Chondrocyte (in vitro differentiated cells): Measurements from ENCODE around the gene CDH16. TPM values are rescaled to one million over a fixed set of nuclear protein-coding genes. Genes with fewer than 3 reads are reported as not detected.

Experiments
- DNase-seq: peaks from one replicate; pipeline ENCODE4 v3.0.0; 2021; ENCODE audit warnings: mixed read lengths, low spot score
- H3K27ac Mint-ChIP-seq: one replicate; pipeline ENCODE4 v1.8.0; 2021; ENCODE audit warnings: mild to moderate bottlenecking, moderate library complexity, mixed read lengths; ENCODE audit not compliant: unreplicated experiment
- H3K27me3 Mint-ChIP-seq: 2 replicates; pipeline ENCODE4 v1.8.0; 2021; ENCODE audit warnings: low read depth, mixed read lengths
- H3K36me3 Mint-ChIP-seq: 2 replicates; pipeline ENCODE4 v1.8.0; 2021; ENCODE audit warnings: low read depth, mixed read lengths
- H3K4me1 Mint-ChIP-seq: 2 replicates; pipeline ENCODE4 v1.8.0; 2021; ENCODE audit warnings: low read depth, mild to moderate bottlenecking, mixed read lengths
- H3K4me3 Mint-ChIP-seq: one replicate; pipeline ENCODE4 v1.8.0; 2021; ENCODE audit warnings: mild to moderate bottlenecking, moderate library complexity, mixed read lengths; ENCODE audit not compliant: unreplicated experiment
- H3K9me3 Mint-ChIP-seq: 2 replicates; pipeline ENCODE4 v1.8.0; 2021; ENCODE audit warnings: low read depth, mixed read lengths
- total RNA-seq: library from RNA; stranded (reverse); gene quantifications from 3 replicates; pipeline ENCODE4 v1.2.1, GENCODE V29; 2021
- TF ChIP-seq, protein P1 (sequence below): fragments of 200-600 bp; sonication (generic); IDR thresholded peaks from 2 replicates; pipeline ENCODE4 v1.5.0; 2021; ENCODE audit warnings: antibody characterized with exemption, mild to moderate bottlenecking, moderate library complexity

CDH16 gene
- total RNA-seq, 1 donor from 2014 or later, result not detected

DNA sequence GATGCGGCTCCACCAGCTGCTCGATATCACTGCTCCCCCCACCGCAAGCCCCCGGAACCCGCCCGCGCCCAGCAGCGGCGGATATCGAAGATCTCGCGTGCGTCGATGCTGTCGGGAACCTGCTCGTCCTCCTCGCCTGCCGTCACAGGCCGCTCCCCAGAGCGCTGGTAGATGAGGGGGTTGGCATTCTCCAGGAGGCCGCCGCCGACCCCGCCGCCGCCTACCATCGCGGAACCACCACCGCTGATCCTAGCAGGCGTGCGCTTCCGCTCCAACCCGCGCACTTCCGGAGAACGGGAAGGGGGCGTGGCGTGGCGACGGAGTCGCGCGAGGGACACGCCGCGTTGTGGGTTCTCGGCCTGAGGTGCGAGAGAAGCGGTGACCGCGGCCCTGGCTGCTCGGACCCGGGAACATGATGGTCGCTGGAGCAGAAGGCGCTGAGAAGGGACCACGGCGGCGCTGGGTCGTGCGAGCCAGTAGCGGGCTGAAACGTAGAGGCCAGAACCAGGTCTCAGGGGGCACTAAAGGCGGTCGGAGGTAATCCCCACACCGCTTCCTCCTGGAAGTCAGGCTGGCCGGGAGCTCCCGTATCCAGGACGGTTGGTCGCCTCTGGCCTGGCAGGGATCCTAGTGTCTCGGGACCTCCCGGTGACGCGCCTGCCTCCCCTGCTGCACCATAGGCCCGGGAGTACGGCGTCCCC is 15.6 kb upstream of the CDH16 start, which contains the start of gene CIAO2B:
CIAO2B (minus strand) TSS at position 265 of the 701 bp plus-strand sequence; CDS start at position 227, 38 bp downstream.
- Mint-ChIP-seq H3K36me3 (peaks cover 2% of the 10 kb centered on the region), H3K4me1 (peaks cover 40% of the 10 kb centered on the region), H3K9me3 (no peaks in the 10 kb centered on the region), H3K4me3 (peak within 1 kb of the TSS; percentile 95), H3K27me3 (no peaks in the 10 kb centered on the region), H3K27ac (peak within 1 kb of the TSS; percentile 88)
- DNase-seq, result no peak
- TF ChIP-seq, protein P1, sequence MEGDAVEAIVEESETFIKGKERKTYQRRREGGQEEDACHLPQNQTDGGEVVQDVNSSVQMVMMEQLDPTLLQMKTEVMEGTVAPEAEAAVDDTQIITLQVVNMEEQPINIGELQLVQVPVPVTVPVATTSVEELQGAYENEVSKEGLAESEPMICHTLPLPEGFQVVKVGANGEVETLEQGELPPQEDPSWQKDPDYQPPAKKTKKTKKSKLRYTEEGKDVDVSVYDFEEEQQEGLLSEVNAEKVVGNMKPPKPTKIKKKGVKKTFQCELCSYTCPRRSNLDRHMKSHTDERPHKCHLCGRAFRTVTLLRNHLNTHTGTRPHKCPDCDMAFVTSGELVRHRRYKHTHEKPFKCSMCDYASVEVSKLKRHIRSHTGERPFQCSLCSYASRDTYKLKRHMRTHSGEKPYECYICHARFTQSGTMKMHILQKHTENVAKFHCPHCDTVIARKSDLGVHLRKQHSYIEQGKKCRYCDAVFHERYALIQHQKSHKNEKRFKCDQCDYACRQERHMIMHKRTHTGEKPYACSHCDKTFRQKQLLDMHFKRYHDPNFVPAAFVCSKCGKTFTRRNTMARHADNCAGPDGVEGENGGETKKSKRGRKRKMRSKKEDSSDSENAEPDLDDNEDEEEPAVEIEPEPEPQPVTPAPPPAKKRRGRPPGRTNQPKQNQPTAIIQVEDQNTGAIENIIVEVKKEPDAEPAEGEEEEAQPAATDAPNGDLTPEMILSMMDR, result peak; percentile 5

GRCh38 chr16:66933776-66934137 is 15.1 kb upstream of the CDH16 start:
- Mint-ChIP-seq H3K27ac (peak overlapping the region; percentile 88), H3K4me1 (peaks cover 40% of the 10 kb centered on the region), H3K36me3 (peaks cover 2% of the 10 kb centered on the region), H3K9me3 (no peaks in the 10 kb centered on the region), H3K4me3 (peak overlapping the region; percentile 95), H3K27me3 (no peaks in the 10 kb centered on the region)
- no peak for DNase-seq
- TF ChIP-seq, protein P1, result no peak

- Mint-ChIP-seq H3K4me3 (no peak overlapping the region), H3K36me3 (peaks cover 2% of the 10 kb centered on the region), H3K27me3 (no peaks in the 10 kb centered on the region), H3K27ac (no peak overlapping the region), H3K4me1 (peaks cover 53% of the 10 kb centered on the region), H3K9me3 (no peaks in the 10 kb centered on the region)
- TF ChIP-seq, protein P1, result no peak
- no peak for DNase-seq
These were observed 13.4 kb upstream of the CDH16 start for GRCh38 chr16:66932076-66932475.

GRCh38 chr16:66931665-66932064 is 13.0 kb upstream of the CDH16 start:
- no peak for DNase-seq
- H3K36me3 Mint-ChIP-seq, result peaks cover 2% of the 10 kb centered on the region
- H3K4me1 Mint-ChIP-seq, result peaks cover 56% of the 10 kb centered on the region
- no peaks in the 10 kb centered on the region for H3K9me3 Mint-ChIP-seq
- no peak overlapping the region for H3K27ac Mint-ChIP-seq
- no peak overlapping the region for H3K4me3 Mint-ChIP-seq
- TF ChIP-seq, protein P1, result no peak
- no peaks in the 10 kb centered on the region for H3K27me3 Mint-ChIP-seq

DNA sequence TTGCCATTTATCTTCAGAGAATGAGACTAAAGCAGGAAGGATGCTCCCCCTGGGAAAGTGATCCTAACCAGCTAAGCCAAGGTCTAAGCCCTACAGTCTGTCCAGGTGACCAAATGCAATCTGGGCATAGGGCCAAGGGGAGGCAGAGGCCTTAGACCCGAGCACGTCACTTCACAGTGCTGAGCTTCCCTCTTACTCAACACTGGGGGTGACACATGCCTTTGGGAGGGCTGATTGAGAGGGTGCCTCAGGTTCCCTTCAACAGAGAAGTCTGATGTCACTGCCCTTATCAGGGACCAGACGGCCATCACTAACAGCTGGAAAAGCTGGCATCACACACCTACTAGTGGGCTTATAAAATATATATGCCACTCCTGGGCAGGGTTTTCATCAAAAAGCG is 11.5 kb upstream of the CDH16 start:
- H3K36me3 Mint-ChIP-seq, result peaks cover 2% of the 10 kb centered on the region
- TF ChIP-seq, protein P1, result no peak
- peaks cover 3% of the 10 kb centered on the region for H3K27me3 Mint-ChIP-seq
- peaks cover 57% of the 10 kb centered on the region for H3K4me1 Mint-ChIP-seq
- DNase-seq, result no peak
- no peak overlapping the region for H3K4me3 Mint-ChIP-seq
- no peak overlapping the region for H3K27ac Mint-ChIP-seq
- no peaks in the 10 kb centered on the region for H3K9me3 Mint-ChIP-seq
